Keratinocyte (primary cell): Measurements from ENCODE around the gene LDHAL6A. TPM values are rescaled to one million over a fixed set of nuclear protein-coding genes. Genes with fewer than 3 reads are reported as not detected.

Experiments
- DNase-seq: peaks from one replicate; pipeline ENCODE4 v3.0.0-alpha.2; 2011; ENCODE audit warnings: low read depth, missing footprints, low spot score
- FAIRE-seq: peaks from 2 replicates; lab custom pipeline; 2011; peaks lifted over from hg19 to GRCh38; lab: Jason Lieb, UNC
- H2AFZ ChIP-seq: 2 replicates; pipeline ENCODE4 v1.6.0; 2012; ENCODE audit warnings: low read length, control low read depth, inconsistent platforms; ENCODE audit not compliant: control insufficient read depth
- H3K27ac ChIP-seq: 2 replicates; pipeline ENCODE4 v1.5.1; 2011; ENCODE audit warnings: low read length; ENCODE audit not compliant: control insufficient read depth, insufficient read depth
- H3K27me3 ChIP-seq: 3 replicates; pipeline ENCODE4 v1.6.0; 2011; ENCODE audit warnings: low read length; ENCODE audit not compliant: control insufficient read depth, insufficient read depth; ENCODE audit errors: extremely low read depth
- H3K36me3 ChIP-seq, 2 experiments: 2 replicates in 1 of 2; 3 replicates in 1 of 2; pipeline ENCODE4 v1.5.1; 2011; ENCODE audit warnings: low read length in 2 of 2, mild to moderate bottlenecking in 1 of 2; ENCODE audit not compliant: control insufficient read depth in 2 of 2, insufficient read depth in 2 of 2; ENCODE audit errors: extremely low read depth in 1 of 2
- H3K4me1 ChIP-seq: 3 replicates; pipeline ENCODE4 v1.5.1; 2011; ENCODE audit warnings: low read length; ENCODE audit not compliant: control insufficient read depth, insufficient read depth; ENCODE audit errors: extremely low read depth
- H3K4me2 ChIP-seq: 3 replicates; pipeline ENCODE4 v1.6.0; 2011; ENCODE audit warnings: low read depth, low read length; ENCODE audit not compliant: control insufficient read depth, insufficient read depth; ENCODE audit errors: extremely low read depth
- H3K4me3 ChIP-seq, 3 experiments: fragments of 200-600 bp in 1 of 3; sonication (generic) in 1 of 3; 2 replicates in 2 of 3; 3 replicates in 1 of 3; pipeline ENCODE4 v1.5.1; 2011 to 2016; ENCODE audit warnings: low read length in 3 of 3, mild to moderate bottlenecking in 3 of 3, control low read depth in 2 of 3, inconsistent platforms in 1 of 3, low read depth in 1 of 3, mixed read lengths in 1 of 3, mixed run types in 1 of 3, moderate library complexity in 1 of 3; ENCODE audit not compliant: control insufficient read depth in 2 of 3, insufficient read depth in 2 of 3; ENCODE audit errors: extremely low read depth in 1 of 3
- H3K79me2 ChIP-seq: 2 replicates; pipeline ENCODE4 v1.6.0; 2012; ENCODE audit warnings: low read length; ENCODE audit not compliant: control insufficient read depth, insufficient read depth
- H3K9ac ChIP-seq: 3 replicates; pipeline ENCODE4 v1.6.0; 2011; ENCODE audit warnings: low read length; ENCODE audit not compliant: control insufficient read depth, insufficient read depth; ENCODE audit errors: extremely low read depth
- H3K9me1 ChIP-seq: 3 replicates; pipeline ENCODE4 v1.6.0; 2011; ENCODE audit warnings: low read length; ENCODE audit not compliant: control insufficient read depth, insufficient read depth; ENCODE audit errors: extremely low read depth
- H3K9me3 ChIP-seq: 2 replicates; pipeline ENCODE4 v1.5.1; 2012; ENCODE audit warnings: low read depth, low read length; ENCODE audit not compliant: control insufficient read depth
- H4K20me1 ChIP-seq: 3 replicates; pipeline ENCODE4 v1.6.0; 2011; ENCODE audit warnings: low read length; ENCODE audit not compliant: control insufficient read depth, insufficient read depth; ENCODE audit errors: extremely low read depth
- CTCF ChIP-seq, 3 experiments: IDR thresholded peaks in 1 of 3; conservative IDR thresholded peaks in 1 of 3; optimal IDR thresholded peaks in 1 of 3; 2 replicates in 2 of 3; 3 replicates in 1 of 3; pipeline versions ENCODE3 to v1.5.1; 2011; ENCODE audit warnings: low read length in 3 of 3, mild to moderate bottlenecking in 3 of 3, moderate library complexity in 2 of 3, control low read depth in 1 of 3, inconsistent platforms in 1 of 3; ENCODE audit not compliant: insufficient read depth in 2 of 3; ENCODE audit errors: extremely low read depth in 1 of 3
- EZH2 ChIP-seq: IDR thresholded peaks from one replicate; pipeline ENCODE4 v1.6.1; 2012; ENCODE audit warnings: inconsistent platforms, mild to moderate bottlenecking, low read length, moderate library complexity
- dilution Hi-C: fragments of 300-500 bp; cut with MboI; formaldehyde crosslinking; loops from one replicate; pipeline ENCODE4 v1.7.0; 2020; ENCODE audit warnings: low sequenced_read_pairs; ENCODE audit not compliant: extremely low pct_ligation_motif_present
- polyA plus RNA-seq, 5 experiments: library from polyadenylated mRNA; depleted of rRNA in 3 of 5; stranded (reverse) in 3 of 5; stranded (forward) in 1 of 5; unstranded in 1 of 5; fragments of >200 nt; gene quantifications; 1 replicate in 1 of 5; 2 replicates in 3 of 5; 3 replicates in 1 of 5; pipeline versions ENCODE4 v1.2.1 to v1.2.3, GENCODE V29; 2011 to 2012; ENCODE audit warnings: missing spikeins in 2 of 5, low read depth in 1 of 5, low replicate concordance in 1 of 5

The LDHAL6A gene
- polyA plus RNA-seq, 1 donor (not counting 4 experiments of a cell fraction or from before 2014, with no cell fraction given), result not detected

- TF ChIP-seq CTCF (optimal IDR thresholded peaks at IDR 0.05 in 1 of 3, IDR thresholded peaks at IDR 0.05 in 1 of 3, conservative IDR thresholded peaks at IDR 0.05 in 1 of 3; ENCODE audit: extremely low read depth in 1 of 3, insufficient read depth in 2 of 3, low read length in 3 of 3) (no peak), EZH2 (no peak)
- Histone ChIP-seq H3K9me3 (no peaks in the 10 kb centered on the region), H2AFZ (no peak overlapping the region), H3K27ac (no peak overlapping the region), H3K4me1 (no peaks in the 10 kb centered on the region), H3K9me1 (no peaks in the 10 kb centered on the region), H3K27me3 (no peaks in the 10 kb centered on the region), H3K9ac (no peak overlapping the region), H3K79me2 (no peaks in the 10 kb centered on the region), H4K20me1 (no peaks in the 10 kb centered on the region), H3K36me3 (no peaks in the 10 kb centered on the region), H3K4me2 (no peak overlapping the region), H3K4me3 (no peak overlapping the region)
- FAIRE-seq (no peak), DNase-seq (no peak)
- dilution Hi-C loops, result no loop called here
Observed at GRCh38 chr11:18468059-18468458, 12.4 kb downstream of the LDHAL6A start.

DNA sequence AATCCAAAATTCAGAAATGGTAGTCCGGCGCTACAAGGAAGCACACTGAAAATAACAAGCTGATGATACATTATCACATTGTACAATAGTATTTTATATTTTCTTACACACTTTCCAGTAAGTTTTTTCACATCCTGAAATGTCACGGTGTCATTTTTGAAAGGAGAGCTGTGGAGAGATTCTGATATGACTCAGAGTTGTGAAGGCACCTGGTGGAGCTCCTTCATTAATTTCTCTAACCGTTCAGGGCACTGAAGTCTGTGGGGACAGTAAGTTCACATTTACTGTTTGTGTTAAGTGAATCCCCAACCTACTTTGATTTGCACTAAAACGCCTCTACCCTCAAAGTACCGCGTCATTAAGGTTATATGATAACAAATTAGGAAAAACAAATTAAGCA lies 13.3 kb downstream of the LDHAL6A start:
- Histone ChIP-seq H3K4me1 (no peaks in the 10 kb centered on the region), H3K4me2 (no peak overlapping the region), H3K27ac (no peak overlapping the region), H2AFZ (no peak overlapping the region), H3K9me1 (no peaks in the 10 kb centered on the region), H3K27me3 (no peaks in the 10 kb centered on the region), H3K4me3 (no peak overlapping the region), H4K20me1 (no peaks in the 10 kb centered on the region), H3K9me3 (no peaks in the 10 kb centered on the region), H3K9ac (no peak overlapping the region), H3K36me3 (peaks cover 0 to 1% of the 10 kb centered on the region in 2 experiments), H3K79me2 (no peaks in the 10 kb centered on the region)
- DNase-seq (no peak), FAIRE-seq (no peak)
- TF ChIP-seq CTCF (optimal IDR thresholded peaks at IDR 0.05 in 1 of 3, IDR thresholded peaks at IDR 0.05 in 1 of 3, conservative IDR thresholded peaks at IDR 0.05 in 1 of 3; ENCODE audit: extremely low read depth in 1 of 3, insufficient read depth in 2 of 3, low read length in 3 of 3), result no peak
- dilution Hi-C loops, result no loop called here
